Measurements from ENCODE around the gene EIF5. TPM values are rescaled to one million over a fixed set of nuclear protein-coding genes. Genes with fewer than 3 reads are reported as not detected.

Gene EIF5
- total and polyA plus RNA-seq, 2 of the 4 experiments (the other 2 are of a cell fraction) = 181 to 241 TPM

DNA sequence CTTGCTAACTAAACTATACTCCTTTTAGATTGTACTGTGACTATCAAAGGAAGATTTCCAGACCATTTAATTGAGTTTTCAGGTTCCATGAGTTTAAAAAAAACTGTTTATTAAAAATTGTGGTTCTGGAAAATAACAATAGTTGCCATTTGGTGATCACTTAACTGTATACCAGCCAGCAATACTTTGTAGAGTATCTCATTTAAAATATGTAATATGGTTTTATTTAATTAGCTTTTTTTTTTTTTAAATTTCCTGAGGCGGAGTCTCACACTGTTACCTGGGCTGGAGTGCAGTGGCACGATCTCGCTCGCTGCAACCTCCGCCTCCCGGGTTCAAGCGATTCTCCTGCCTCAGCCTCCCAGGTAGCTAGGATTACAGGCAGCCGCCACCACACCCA is 58.5 kb downstream of the EIF5 start:
- no peaks in the 10 kb centered on the region for H3K9me3 ChIP-seq (ENCODE audit: control insufficient read depth, insufficient read depth, low read length)
- no peak overlapping the region for H2AK5ac ChIP-seq (ENCODE audit: low read depth, low read length)
- no TSS peak for BruUV-seq (replicated peaks)
- in situ Hi-C loops (cut with MboI; ENCODE audit: low sequenced_read_pairs) = no loop called here
- CTCF ChIA-PET = interaction anchor here (0.5 to 1.2 kb wide), 2 partner anchors 20 to 23 kb away, joined by 4 to 5 read pairs; no protein-coding TSS in a partner anchor
- no peak overlapping the region for H2BK15ac ChIP-seq (ENCODE audit: low read depth, low read length)
- intact Hi-C loops (cut with micrococcal nuclease) = no loop called here
- no peak overlapping the region for H3K18ac ChIP-seq (ENCODE audit: low read depth, low read length)
- H2BK5ac ChIP-seq (ENCODE audit: low read depth, low read length, poor library complexity, severe bottlenecking) = no peak overlapping the region
- no peak overlapping the region for H3K56ac ChIP-seq (ENCODE audit: extremely low read depth, insufficient read depth, low read length)
- no peak overlapping the region for H3K27ac ChIP-seq (ENCODE audit: insufficient read depth, low read length)
- peaks cover 93% of the 10 kb centered on the region for H4K20me1 ChIP-seq (ENCODE audit: insufficient read depth, low read length)
- H4K91ac ChIP-seq (ENCODE audit: insufficient read depth, low read depth, low read length) = no peak overlapping the region
- H3K4me3 ChIP-seq (ENCODE audit: insufficient read depth, low read depth, low read length) = no peak overlapping the region
- no peak overlapping the region for H3K23ac ChIP-seq (ENCODE audit: low read depth, low read length)
- ATAC-seq (ENCODE audit: low read depth) (no peak), DNase-seq (no peak)
- H3K9me1 ChIP-seq (ENCODE audit: insufficient read depth, low read length) = peaks cover 14% of the 10 kb centered on the region
- no peak overlapping the region for H4K8ac ChIP-seq (ENCODE audit: low read depth in 2 of 2, low read length in 2 of 2)
- H2AK9ac ChIP-seq (replicated peaks; ENCODE audit: low read depth, low read length, poor library complexity) = no peak overlapping the region
- no peak overlapping the region for H3K14ac ChIP-seq (replicated peaks; ENCODE audit: low read depth, low read length)
- peaks cover 0 to 34% of the 10 kb centered on the region in 2 experiments; a peak in 2 of 4 replicates for H3K79me1 ChIP-seq (ENCODE audit: low read depth in 1 of 2, low read length in 2 of 2)
- H2BK120ac ChIP-seq (ENCODE audit: low read depth, low read length) = no peak overlapping the region
- no CpG with 5 or more reads among the region's 8 CpGs for WGBS, 2 experiments (ENCODE audit: extremely low coverage in 2 of 2, insufficient read length in 1 of 2)
- no peaks in the 10 kb centered on the region for H3K27me3 ChIP-seq (ENCODE audit: control insufficient read depth, insufficient read depth, low read length)
- H2AFZ ChIP-seq (replicated peaks; ENCODE audit: low read length, poor library complexity) = no peak overlapping the region
- no peak for TF ChIP-seq CEBPB (IDR thresholded peaks at IDR 0.05; ENCODE audit: low read depth, low read length)
- TF ChIP-seq RFX5 (IDR thresholded peaks at IDR 0.05; ENCODE audit: low read depth, low read length) = no peak
- no peak for TF ChIP-seq RAD21 (IDR thresholded peaks at IDR 0.05; ENCODE audit: low read length)
- TF ChIP-seq, protein P1, sequence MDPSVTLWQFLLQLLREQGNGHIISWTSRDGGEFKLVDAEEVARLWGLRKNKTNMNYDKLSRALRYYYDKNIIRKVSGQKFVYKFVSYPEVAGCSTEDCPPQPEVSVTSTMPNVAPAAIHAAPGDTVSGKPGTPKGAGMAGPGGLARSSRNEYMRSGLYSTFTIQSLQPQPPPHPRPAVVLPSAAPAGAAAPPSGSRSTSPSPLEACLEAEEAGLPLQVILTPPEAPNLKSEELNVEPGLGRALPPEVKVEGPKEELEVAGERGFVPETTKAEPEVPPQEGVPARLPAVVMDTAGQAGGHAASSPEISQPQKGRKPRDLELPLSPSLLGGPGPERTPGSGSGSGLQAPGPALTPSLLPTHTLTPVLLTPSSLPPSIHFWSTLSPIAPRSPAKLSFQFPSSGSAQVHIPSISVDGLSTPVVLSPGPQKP (IDR thresholded peaks at IDR 0.05; ENCODE audit: borderline replicate concordance, low read depth, low read length) = no peak
- TF ChIP-seq SMC3 (IDR thresholded peaks at IDR 0.05; ENCODE audit: low read depth, low read length) = no peak
- no peak for TF ChIP-seq MAZ (IDR thresholded peaks at IDR 0.05; ENCODE audit: borderline replicate concordance, low read depth, low read length)
- TF ChIP-seq CHD1 (IDR thresholded peaks at IDR 0.05; ENCODE audit: low read depth, low read length) = no peak
- no peak for TF ChIP-seq FOS (IDR thresholded peaks at IDR 0.05; ENCODE audit: low read depth, low read length)
- no peak for TF ChIP-seq RCOR1 (IDR thresholded peaks at IDR 0.05; ENCODE audit: insufficient replicate concordance, low read length)
- no peak for TF ChIP-seq NFE2L2 (IDR thresholded peaks at IDR 0.05; ENCODE audit: low read depth, low read length)
- no peak for TF ChIP-seq BHLHE40 (IDR thresholded peaks at IDR 0.05; ENCODE audit: low read depth, low read length)
- TF ChIP-seq MXI1 (IDR thresholded peaks at IDR 0.05; ENCODE audit: borderline replicate concordance, low read depth, low read length) = no peak
- peaks cover 18% of the 10 kb centered on the region for H3K4me1 ChIP-seq (ENCODE audit: control insufficient read depth, insufficient read depth, low read length)
- H2BK20ac ChIP-seq (ENCODE audit: low read depth, low read length) = no peak overlapping the region
- H3K4me2 ChIP-seq (ENCODE audit: low read depth, low read length) = no peak overlapping the region
- no peaks in the 10 kb centered on the region for H3K36me3 ChIP-seq (ENCODE audit: control insufficient read depth, insufficient read depth, low read length)
- dilution Hi-C loops (cut with HindIII; ENCODE audit: low sequenced_read_pairs, unreplicated experiment) = no loop called here
- POLR2A ChIA-PET (ENCODE audit: unreplicated experiment) = no interaction called here
- no peak overlapping the region for H4K5ac ChIP-seq (ENCODE audit: low read depth, low read length)
- no peak overlapping the region for H3K4ac ChIP-seq (ENCODE audit: low read depth, low read length)
- H3K9ac ChIP-seq (ENCODE audit: low read depth, low read length) = no peak overlapping the region
